ENCODE measurements around the gene RBKS.

Gene RBKS

GRCh38 chr2:27756544-27757498, 133.4 kb downstream of the RBKS start:
- no peaks in the 10 kb centered on the region for H3K36me3 ChIP-seq
- no peak overlapping the region for H3K4me3 ChIP-seq
- H3K27ac ChIP-seq, result peak overlapping the region; percentile 56
- H3K27me3 ChIP-seq, result no peaks in the 10 kb centered on the region
- H3K9me3 ChIP-seq, result no peaks in the 10 kb centered on the region
- H3K4me1 ChIP-seq, result peaks cover 0 to 18% (median 7%) of the 10 kb centered on the region in 4 donors
- TF ChIP-seq CTCF (IDR thresholded peaks at IDR 0.05), result no peak
- intact Hi-C loops (cut with DNase I; ENCODE audit: low total_unique reads), result no loop called here
- DNase-seq, result peak; percentile 77 to 86

- intact Hi-C loops (cut with DNase I; ENCODE audit: low total_unique reads), result no loop called here
- H3K27ac ChIP-seq, result peak overlapping the region in 1 of 2 donors; percentile 56
- no peak overlapping the region for H3K4me3 ChIP-seq
- TF ChIP-seq CTCF (IDR thresholded peaks at IDR 0.05), result no peak
- no peaks in the 10 kb centered on the region for H3K27me3 ChIP-seq
- no peaks in the 10 kb centered on the region for H3K9me3 ChIP-seq
- no peaks in the 10 kb centered on the region for H3K36me3 ChIP-seq
- DNase-seq, result no peak
- peaks cover 0 to 18% (median 7%) of the 10 kb centered on the region in 4 donors for H3K4me1 ChIP-seq
Measured at GRCh38 chr2:27756091-27756490, 134.1 kb downstream of the RBKS start.

- DNase-seq, result no peak
- H3K4me3 ChIP-seq, result no peak overlapping the region
- H3K27me3 ChIP-seq, result no peaks in the 10 kb centered on the region
- no peaks in the 10 kb centered on the region for H3K36me3 ChIP-seq
- intact Hi-C loops (cut with DNase I; ENCODE audit: low total_unique reads), result loop anchor here (5.0 kb wide), 1 partner anchor 697 kb away; no protein-coding TSS in a partner anchor
- peaks cover 0 to 18% (median 7%) of the 10 kb centered on the region in 4 donors for H3K4me1 ChIP-seq
- no peak for TF ChIP-seq CTCF (IDR thresholded peaks at IDR 0.05)
- H3K9me3 ChIP-seq, result no peaks in the 10 kb centered on the region
- H3K27ac ChIP-seq, result no peak overlapping the region
Measured at GRCh38 chr2:27754831-27755230, 135.4 kb downstream of the RBKS start.

GRCh38 chr2:27754138-27754588, 136.0 kb downstream of the RBKS start:
- peaks cover 0 to 18% (median 7%) of the 10 kb centered on the region in 4 donors for H3K4me1 ChIP-seq
- DNase-seq, result peak; percentile 63 to 85
- no peaks in the 10 kb centered on the region for H3K27me3 ChIP-seq
- peak; percentile 64 to 73 for TF ChIP-seq CTCF (IDR thresholded peaks at IDR 0.05)
- H3K27ac ChIP-seq, result no peak overlapping the region
- intact Hi-C loops (cut with DNase I; ENCODE audit: low total_unique reads), result loop anchor here (5.0 kb wide), 1 partner anchor 698 kb away; no protein-coding TSS in a partner anchor
- no peak overlapping the region for H3K4me3 ChIP-seq
- H3K9me3 ChIP-seq, result no peaks in the 10 kb centered on the region
- no peaks in the 10 kb centered on the region for H3K36me3 ChIP-seq

GRCh38 chr2:27752551-27753237, 137.5 kb downstream of the RBKS start:
- no peak overlapping the region for H3K27ac ChIP-seq
- DNase-seq, result no peak
- no peaks in the 10 kb centered on the region for H3K36me3 ChIP-seq
- H3K9me3 ChIP-seq, result no peaks in the 10 kb centered on the region
- no peak overlapping the region for H3K4me3 ChIP-seq
- intact Hi-C loops (cut with DNase I; ENCODE audit: low total_unique reads), result loop anchor here (5.0 kb wide), 1 partner anchor 700 kb away; no protein-coding TSS in a partner anchor
- H3K4me1 ChIP-seq, result peaks cover 0 to 29% (median 7%) of the 10 kb centered on the region in 4 donors
- no peaks in the 10 kb centered on the region for H3K27me3 ChIP-seq
- no peak for TF ChIP-seq CTCF (IDR thresholded peaks at IDR 0.05)

Measured in tibial artery (tissue), 4 donors.